ENCODE data around the gene ELP1.

Gene ELP1

GRCh38 chr9:108855529-108855886 lies 78.4 kb downstream of the ELP1 start:
- 94% methylated on average over 25 of the region's 25 CpGs for WGBS
- no peak overlapping the region for H2BK120ac ChIP-seq (ENCODE audit: low read depth, low read length)

GRCh38 chr9:108854641-108855528 lies 79.0 kb downstream of the ELP1 start:
- H2BK120ac ChIP-seq (ENCODE audit: low read depth, low read length): no peak overlapping the region
- H3K4me1 ChIP-seq (ENCODE audit: control insufficient read depth, insufficient read depth, low read depth, low read length): peaks cover 4% of the 10 kb centered on the region
- no peak for DNase-seq
- H3K14ac ChIP-seq (ENCODE audit: low read length in 2 of 2): no peak overlapping the region
- no peak overlapping the region for H3K4me2 ChIP-seq (ENCODE audit: low read length, poor library complexity, severe bottlenecking)
- no peak overlapping the region for H3K4ac ChIP-seq (ENCODE audit: low read depth in 1 of 2, low read length in 2 of 2)
- H4K8ac ChIP-seq (ENCODE audit: low read length): no peak overlapping the region
- no peak overlapping the region for H2AK5ac ChIP-seq (ENCODE audit: low read length, severe bottlenecking)
- no peak overlapping the region for H3K23ac ChIP-seq (ENCODE audit: low read length in 2 of 2)
- peaks cover 3 to 30% of the 10 kb centered on the region in 2 experiments for H3K27me3 ChIP-seq (ENCODE audit: control insufficient read depth in 1 of 2, insufficient read depth in 1 of 2, low read length in 2 of 2)
- no peak overlapping the region for H2AFZ ChIP-seq (ENCODE audit: low read depth, low read length)
- no peak overlapping the region for H2BK15ac ChIP-seq (ENCODE audit: low read depth, poor library complexity, severe bottlenecking)
- H3K9me3 ChIP-seq (ENCODE audit: control insufficient read depth, low read length): no peaks in the 10 kb centered on the region
- H3K79me1 ChIP-seq (replicated peaks; ENCODE audit: low read length, poor library complexity, severe bottlenecking): no peaks in the 10 kb centered on the region
- WGBS: 95% methylated on average over 59 of the region's 59 CpGs
- no peak overlapping the region for H3K18ac ChIP-seq (ENCODE audit: low read depth in 1 of 2, low read length in 2 of 2)
- no peaks in the 10 kb centered on the region for H3K36me3 ChIP-seq (ENCODE audit: control insufficient read depth in 1 of 2, insufficient read depth in 2 of 2, low read depth in 1 of 2, low read length in 2 of 2)
- H3K4me3 ChIP-seq (ENCODE audit: insufficient read depth in 1 of 2, low read depth in 1 of 2, low read length in 2 of 2): no peak overlapping the region
- H2BK12ac ChIP-seq (ENCODE audit: low read length in 2 of 2): no peak overlapping the region
- no peak overlapping the region for H2BK5ac ChIP-seq (ENCODE audit: low read depth, low read length, poor library complexity, severe bottlenecking)
- no peak overlapping the region for H3K9ac ChIP-seq (ENCODE audit: low read length)
- H3K27ac ChIP-seq (ENCODE audit: low read length, poor library complexity, severe bottlenecking): no peak overlapping the region
- H4K91ac ChIP-seq (ENCODE audit: low read length): peak overlapping the region; percentile 4

More at GRCh38 chr9:108855529-108855886, 78.4 kb downstream of the ELP1 start:
- H3K79me1 ChIP-seq (replicated peaks; ENCODE audit: low read length, poor library complexity, severe bottlenecking): no peaks in the 10 kb centered on the region
- H2BK12ac ChIP-seq (ENCODE audit: low read length in 2 of 2): no peak overlapping the region
- no peaks in the 10 kb centered on the region for H3K36me3 ChIP-seq (ENCODE audit: control insufficient read depth in 1 of 2, insufficient read depth in 2 of 2, low read depth in 1 of 2, low read length in 2 of 2)
- no peak overlapping the region for H3K14ac ChIP-seq (ENCODE audit: low read length in 2 of 2)
- no peak overlapping the region for H3K27ac ChIP-seq (ENCODE audit: low read length, poor library complexity, severe bottlenecking)
- H3K4me2 ChIP-seq (ENCODE audit: low read length, poor library complexity, severe bottlenecking): no peak overlapping the region
- H4K8ac ChIP-seq (ENCODE audit: low read length): no peak overlapping the region
- H3K27me3 ChIP-seq (ENCODE audit: control insufficient read depth in 1 of 2, insufficient read depth in 1 of 2, low read length in 2 of 2): peaks cover 3 to 30% of the 10 kb centered on the region in 2 experiments
- no peak overlapping the region for H4K91ac ChIP-seq (ENCODE audit: low read length)
- no peak overlapping the region for H2BK5ac ChIP-seq (ENCODE audit: low read depth, low read length, poor library complexity, severe bottlenecking)
- no peak overlapping the region for H3K4ac ChIP-seq (ENCODE audit: low read depth in 1 of 2, low read length in 2 of 2)
- no peak overlapping the region for H2AFZ ChIP-seq (ENCODE audit: low read depth, low read length)
- no peak overlapping the region for H2BK15ac ChIP-seq (ENCODE audit: low read depth, poor library complexity, severe bottlenecking)
- no peak for DNase-seq
- no peak overlapping the region for H3K9ac ChIP-seq (ENCODE audit: low read length)
- H3K23ac ChIP-seq (ENCODE audit: low read length in 2 of 2): no peak overlapping the region
- H2AK5ac ChIP-seq (ENCODE audit: low read length, severe bottlenecking): no peak overlapping the region
- peaks cover 4% of the 10 kb centered on the region for H3K4me1 ChIP-seq (ENCODE audit: control insufficient read depth, insufficient read depth, low read depth, low read length)
- no peak overlapping the region for H3K4me3 ChIP-seq (ENCODE audit: insufficient read depth in 1 of 2, low read depth in 1 of 2, low read length in 2 of 2)
- H3K9me3 ChIP-seq (ENCODE audit: control insufficient read depth, low read length): no peaks in the 10 kb centered on the region
- H3K18ac ChIP-seq (ENCODE audit: low read depth in 1 of 2, low read length in 2 of 2): no peak overlapping the region

- H3K14ac ChIP-seq (ENCODE audit: low read length in 2 of 2): no peak overlapping the region
- no peak overlapping the region for H3K4me3 ChIP-seq (ENCODE audit: insufficient read depth in 1 of 2, low read depth in 1 of 2, low read length in 2 of 2)
- no peaks in the 10 kb centered on the region for H3K79me1 ChIP-seq (replicated peaks; ENCODE audit: low read length, poor library complexity, severe bottlenecking)
- no peak overlapping the region for H3K18ac ChIP-seq (ENCODE audit: low read depth in 1 of 2, low read length in 2 of 2)
- H3K36me3 ChIP-seq (ENCODE audit: control insufficient read depth in 1 of 2, insufficient read depth in 2 of 2, low read depth in 1 of 2, low read length in 2 of 2): no peaks in the 10 kb centered on the region
- DNase-seq: no peak
- no peak overlapping the region for H3K4me2 ChIP-seq (ENCODE audit: low read length, poor library complexity, severe bottlenecking)
- no CpG with 5 or more reads among the region's 3 CpGs for WGBS
- H4K91ac ChIP-seq (ENCODE audit: low read length): no peak overlapping the region
- no peaks in the 10 kb centered on the region for H3K4me1 ChIP-seq (ENCODE audit: control insufficient read depth, insufficient read depth, low read depth, low read length)
- no peak overlapping the region for H2AFZ ChIP-seq (ENCODE audit: low read depth, low read length)
- H4K8ac ChIP-seq (ENCODE audit: low read length): no peak overlapping the region
- H2BK120ac ChIP-seq (ENCODE audit: low read depth, low read length): no peak overlapping the region
- no peak overlapping the region for H3K27ac ChIP-seq (ENCODE audit: low read length, poor library complexity, severe bottlenecking)
- H3K9me3 ChIP-seq (ENCODE audit: control insufficient read depth, low read length): no peaks in the 10 kb centered on the region
- no peak overlapping the region for H2BK15ac ChIP-seq (ENCODE audit: low read depth, poor library complexity, severe bottlenecking)
- H2BK12ac ChIP-seq (ENCODE audit: low read length in 2 of 2): no peak overlapping the region
- H3K9ac ChIP-seq (ENCODE audit: low read length): no peak overlapping the region
- H3K27me3 ChIP-seq (ENCODE audit: control insufficient read depth in 1 of 2, insufficient read depth in 1 of 2, low read length in 2 of 2): peaks cover 3 to 30% of the 10 kb centered on the region in 2 experiments
- H2BK5ac ChIP-seq (ENCODE audit: low read depth, low read length, poor library complexity, severe bottlenecking): no peak overlapping the region
- no peak overlapping the region for H2AK5ac ChIP-seq (ENCODE audit: low read length, severe bottlenecking)
- H3K4ac ChIP-seq (ENCODE audit: low read depth in 1 of 2, low read length in 2 of 2): no peak overlapping the region
- H3K23ac ChIP-seq (ENCODE audit: low read length in 2 of 2): no peak overlapping the region
Measured at GRCh38 chr9:108854094-108854493, 79.8 kb downstream of the ELP1 start.

- H2BK120ac ChIP-seq (ENCODE audit: low read depth, low read length): no peak overlapping the region
- H3K36me3 ChIP-seq (ENCODE audit: control insufficient read depth in 1 of 2, insufficient read depth in 2 of 2, low read depth in 1 of 2, low read length in 2 of 2): no peaks in the 10 kb centered on the region
- H3K4me3 ChIP-seq (ENCODE audit: insufficient read depth in 1 of 2, low read depth in 1 of 2, low read length in 2 of 2): no peak overlapping the region
- H2BK12ac ChIP-seq (ENCODE audit: low read length in 2 of 2): no peak overlapping the region
- H3K27ac ChIP-seq (ENCODE audit: low read length, poor library complexity, severe bottlenecking): no peak overlapping the region
- H4K8ac ChIP-seq (ENCODE audit: low read length): no peak overlapping the region
- H2BK15ac ChIP-seq (ENCODE audit: low read depth, poor library complexity, severe bottlenecking): no peak overlapping the region
- H3K4ac ChIP-seq (ENCODE audit: low read depth in 1 of 2, low read length in 2 of 2): no peak overlapping the region
- H3K23ac ChIP-seq (ENCODE audit: low read length in 2 of 2): no peak overlapping the region
- no peaks in the 10 kb centered on the region for H3K4me1 ChIP-seq (ENCODE audit: control insufficient read depth, insufficient read depth, low read depth, low read length)
- H3K9me3 ChIP-seq (ENCODE audit: control insufficient read depth, low read length): no peaks in the 10 kb centered on the region
- no peak overlapping the region for H3K18ac ChIP-seq (ENCODE audit: low read depth in 1 of 2, low read length in 2 of 2)
- H2AFZ ChIP-seq (ENCODE audit: low read depth, low read length): no peak overlapping the region
- peaks cover 3 to 30% of the 10 kb centered on the region in 2 experiments for H3K27me3 ChIP-seq (ENCODE audit: control insufficient read depth in 1 of 2, insufficient read depth in 1 of 2, low read length in 2 of 2)
- no peak overlapping the region for H3K14ac ChIP-seq (ENCODE audit: low read length in 2 of 2)
- H2AK5ac ChIP-seq (ENCODE audit: low read length, severe bottlenecking): no peak overlapping the region
- H3K79me1 ChIP-seq (replicated peaks; ENCODE audit: low read length, poor library complexity, severe bottlenecking): no peaks in the 10 kb centered on the region
- WGBS: 0% methylated on average over 1 of the region's 1 CpG
- DNase-seq: no peak
- H3K4me2 ChIP-seq (ENCODE audit: low read length, poor library complexity, severe bottlenecking): no peak overlapping the region
- no peak overlapping the region for H3K9ac ChIP-seq (ENCODE audit: low read length)
- no peak overlapping the region for H4K91ac ChIP-seq (ENCODE audit: low read length)
- no peak overlapping the region for H2BK5ac ChIP-seq (ENCODE audit: low read depth, low read length, poor library complexity, severe bottlenecking)
Measured at GRCh38 chr9:108852079-108852478, 81.8 kb downstream of the ELP1 start.
